ENCODE measurements around the gene HEPN1.

The HEPN1 gene

DNA sequence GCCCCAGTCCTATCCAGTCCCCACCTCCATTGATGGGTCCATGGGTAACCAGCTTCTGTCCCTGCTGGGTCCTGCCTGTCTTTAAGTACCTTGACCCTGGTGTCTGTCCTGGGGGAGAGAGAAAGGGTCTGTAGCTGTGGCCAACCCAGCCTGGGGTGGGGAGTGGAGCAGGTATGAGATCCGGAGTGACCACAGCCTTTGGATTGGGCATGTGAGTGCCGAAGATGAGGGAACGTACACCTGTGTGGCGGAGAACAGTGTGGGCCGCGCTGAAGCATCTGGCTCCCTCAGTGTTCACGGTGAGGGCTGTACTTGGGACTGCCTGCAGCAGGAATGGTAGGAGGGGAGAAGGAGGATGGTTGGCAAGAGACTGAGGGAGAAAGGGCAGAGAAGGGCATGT lies 48.6 kb upstream of the HEPN1 start:
- Histone ChIP-seq H3K4me2 (ENCODE audit: low read length) (no peak overlapping the region), H3K27ac (ENCODE audit: low read depth, low read length) (no peak overlapping the region), H3K4me3 (ENCODE audit: low read length) (no peak overlapping the region), H3F3A (ENCODE audit: control insufficient read depth, insufficient read depth) (no peaks in the 10 kb centered on the region), H4K20me1 (ENCODE audit: control insufficient read depth, insufficient read depth, low read depth, low read length) (no peaks in the 10 kb centered on the region), H3K9me3 (ENCODE audit: control insufficient read depth, insufficient read depth, low read length) (no peaks in the 10 kb centered on the region), H3K36me3 (ENCODE audit: control insufficient read depth, low read length) (no peaks in the 10 kb centered on the region), H3K9me2 (replicated peaks; ENCODE audit: control insufficient read depth, low read length) (no peaks in the 10 kb centered on the region), H3K4me1 (ENCODE audit: control insufficient read depth, low read length) (no peaks in the 10 kb centered on the region), H3K79me2 (ENCODE audit: control insufficient read depth, low read length) (no peaks in the 10 kb centered on the region), H3K27me3 (ENCODE audit: control insufficient read depth, low read length) (peaks cover 33% of the 10 kb centered on the region)
- TF ChIP-seq EZH2phosphoT487 (IDR thresholded peaks at IDR 0.05; ENCODE audit: borderline replicate concordance, low read length), result no peak
- TF ChIP-seq, protein P1, sequence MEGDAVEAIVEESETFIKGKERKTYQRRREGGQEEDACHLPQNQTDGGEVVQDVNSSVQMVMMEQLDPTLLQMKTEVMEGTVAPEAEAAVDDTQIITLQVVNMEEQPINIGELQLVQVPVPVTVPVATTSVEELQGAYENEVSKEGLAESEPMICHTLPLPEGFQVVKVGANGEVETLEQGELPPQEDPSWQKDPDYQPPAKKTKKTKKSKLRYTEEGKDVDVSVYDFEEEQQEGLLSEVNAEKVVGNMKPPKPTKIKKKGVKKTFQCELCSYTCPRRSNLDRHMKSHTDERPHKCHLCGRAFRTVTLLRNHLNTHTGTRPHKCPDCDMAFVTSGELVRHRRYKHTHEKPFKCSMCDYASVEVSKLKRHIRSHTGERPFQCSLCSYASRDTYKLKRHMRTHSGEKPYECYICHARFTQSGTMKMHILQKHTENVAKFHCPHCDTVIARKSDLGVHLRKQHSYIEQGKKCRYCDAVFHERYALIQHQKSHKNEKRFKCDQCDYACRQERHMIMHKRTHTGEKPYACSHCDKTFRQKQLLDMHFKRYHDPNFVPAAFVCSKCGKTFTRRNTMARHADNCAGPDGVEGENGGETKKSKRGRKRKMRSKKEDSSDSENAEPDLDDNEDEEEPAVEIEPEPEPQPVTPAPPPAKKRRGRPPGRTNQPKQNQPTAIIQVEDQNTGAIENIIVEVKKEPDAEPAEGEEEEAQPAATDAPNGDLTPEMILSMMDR (IDR thresholded peaks at IDR 0.05; ENCODE audit: low read depth, low read length, poor library complexity, severe bottlenecking), result no peak

DNA sequence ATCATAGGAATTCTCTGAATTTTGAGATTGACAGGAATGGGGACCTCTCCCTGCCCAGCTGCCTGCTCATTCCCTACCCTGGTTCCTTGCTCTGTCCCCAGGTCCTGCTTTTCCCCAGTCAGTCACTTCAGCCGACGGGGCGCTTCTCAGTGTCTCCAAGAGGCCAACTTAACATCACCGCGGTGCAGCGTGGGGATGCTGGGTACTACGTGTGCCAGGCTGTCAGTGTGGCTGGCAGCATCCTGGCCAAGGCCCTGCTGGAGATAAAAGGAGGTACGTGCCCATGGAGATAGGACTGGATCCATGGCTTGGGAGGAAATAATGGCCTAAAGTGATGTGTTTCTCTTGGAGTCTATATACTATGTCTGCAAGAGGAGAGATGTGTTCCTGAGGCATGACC lies 46.8 kb upstream of the HEPN1 start:
- H3K79me2 ChIP-seq (ENCODE audit: control insufficient read depth, low read length), result no peaks in the 10 kb centered on the region
- no peak overlapping the region for H3K4me2 ChIP-seq (ENCODE audit: low read length)
- no peak overlapping the region for H3K27ac ChIP-seq (ENCODE audit: low read depth, low read length)
- TF ChIP-seq, protein P1 (IDR thresholded peaks at IDR 0.05; ENCODE audit: low read depth, low read length, poor library complexity, severe bottlenecking), result no peak
- TF ChIP-seq EZH2phosphoT487 (IDR thresholded peaks at IDR 0.05; ENCODE audit: borderline replicate concordance, low read length), result no peak
- no peaks in the 10 kb centered on the region for H3K9me2 ChIP-seq (replicated peaks; ENCODE audit: control insufficient read depth, low read length)
- no peaks in the 10 kb centered on the region for H3F3A ChIP-seq (ENCODE audit: control insufficient read depth, insufficient read depth)
- H3K27me3 ChIP-seq (ENCODE audit: control insufficient read depth, low read length), result peaks cover 35% of the 10 kb centered on the region
- peaks cover 9% of the 10 kb centered on the region for H3K4me1 ChIP-seq (ENCODE audit: control insufficient read depth, low read length)
- no peaks in the 10 kb centered on the region for H4K20me1 ChIP-seq (ENCODE audit: control insufficient read depth, insufficient read depth, low read depth, low read length)
- no peak overlapping the region for H3K4me3 ChIP-seq (ENCODE audit: low read length)
- no peaks in the 10 kb centered on the region for H3K36me3 ChIP-seq (ENCODE audit: control insufficient read depth, low read length)
- no peaks in the 10 kb centered on the region for H3K9me3 ChIP-seq (ENCODE audit: control insufficient read depth, insufficient read depth, low read length)

DNA sequence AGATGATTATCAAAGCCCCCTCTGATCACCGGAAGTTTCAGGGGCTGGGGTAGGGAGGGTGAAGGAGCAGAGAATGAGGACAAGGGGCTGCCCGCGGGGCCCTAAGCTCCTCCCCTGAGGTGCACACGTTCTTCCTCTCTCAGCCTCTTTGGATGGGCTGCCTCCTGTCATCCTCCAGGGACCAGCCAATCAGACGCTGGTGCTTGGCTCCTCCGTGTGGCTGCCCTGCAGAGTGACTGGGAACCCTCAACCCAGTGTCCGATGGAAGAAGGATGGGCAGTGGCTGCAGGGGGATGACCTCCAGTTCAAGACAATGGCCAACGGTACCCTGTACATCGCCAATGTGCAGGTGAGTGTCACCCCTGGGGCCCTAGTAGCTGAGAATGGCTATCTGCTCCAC lies 46.3 kb upstream of the HEPN1 start:
- no peak overlapping the region for H3K4me3 ChIP-seq (ENCODE audit: low read length)
- peaks cover 32% of the 10 kb centered on the region for H3K27me3 ChIP-seq (ENCODE audit: control insufficient read depth, low read length)
- H3K9me3 ChIP-seq (ENCODE audit: control insufficient read depth, insufficient read depth, low read length), result no peaks in the 10 kb centered on the region
- no peaks in the 10 kb centered on the region for H4K20me1 ChIP-seq (ENCODE audit: control insufficient read depth, insufficient read depth, low read depth, low read length)
- H3K36me3 ChIP-seq (ENCODE audit: control insufficient read depth, low read length), result no peaks in the 10 kb centered on the region
- no peak overlapping the region for H3K4me2 ChIP-seq (ENCODE audit: low read length)
- no peaks in the 10 kb centered on the region for H3K9me2 ChIP-seq (replicated peaks; ENCODE audit: control insufficient read depth, low read length)
- no peak overlapping the region for H3K27ac ChIP-seq (ENCODE audit: low read depth, low read length)
- H3F3A ChIP-seq (ENCODE audit: control insufficient read depth, insufficient read depth), result no peaks in the 10 kb centered on the region
- peaks cover 9% of the 10 kb centered on the region for H3K4me1 ChIP-seq (ENCODE audit: control insufficient read depth, low read length)
- TF ChIP-seq, protein P1 (IDR thresholded peaks at IDR 0.05; ENCODE audit: low read depth, low read length, poor library complexity, severe bottlenecking), result no peak
- no peak for TF ChIP-seq EZH2phosphoT487 (IDR thresholded peaks at IDR 0.05; ENCODE audit: borderline replicate concordance, low read length)
- no peaks in the 10 kb centered on the region for H3K79me2 ChIP-seq (ENCODE audit: control insufficient read depth, low read length)

DNA sequence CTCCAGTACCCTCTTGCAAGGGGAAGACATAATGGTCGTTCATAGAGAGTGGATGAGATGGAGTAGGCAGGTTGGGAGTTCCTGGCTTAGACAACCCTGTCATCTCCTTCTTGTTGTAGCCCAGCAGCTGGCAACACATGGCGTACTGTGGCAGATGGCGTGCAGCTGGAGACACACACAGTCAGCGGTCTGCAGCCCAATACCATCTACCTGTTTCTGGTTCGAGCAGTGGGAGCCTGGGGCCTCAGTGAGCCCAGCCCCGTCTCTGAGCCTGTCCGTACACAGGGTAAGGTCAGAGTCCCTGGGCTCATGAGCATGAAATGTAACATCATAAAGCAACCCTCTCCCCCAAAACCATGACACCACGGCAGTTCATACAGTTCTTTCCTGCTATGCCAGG lies 45.1 kb upstream of the HEPN1 start:
- no peak for TF ChIP-seq EZH2phosphoT487 (IDR thresholded peaks at IDR 0.05; ENCODE audit: borderline replicate concordance, low read length)
- TF ChIP-seq, protein P1 (IDR thresholded peaks at IDR 0.05; ENCODE audit: low read depth, low read length, poor library complexity, severe bottlenecking), result no peak
- no peaks in the 10 kb centered on the region for H3K36me3 ChIP-seq (ENCODE audit: control insufficient read depth, low read length)
- H3F3A ChIP-seq (ENCODE audit: control insufficient read depth, insufficient read depth), result no peaks in the 10 kb centered on the region
- H3K4me2 ChIP-seq (ENCODE audit: low read length), result no peak overlapping the region
- H3K9me3 ChIP-seq (ENCODE audit: control insufficient read depth, insufficient read depth, low read length), result no peaks in the 10 kb centered on the region
- H3K27ac ChIP-seq (ENCODE audit: low read depth, low read length), result no peak overlapping the region
- H3K27me3 ChIP-seq (ENCODE audit: control insufficient read depth, low read length), result peaks cover 27% of the 10 kb centered on the region
- no peaks in the 10 kb centered on the region for H3K79me2 ChIP-seq (ENCODE audit: control insufficient read depth, low read length)
- H3K4me3 ChIP-seq (ENCODE audit: low read length), result no peak overlapping the region
- no peaks in the 10 kb centered on the region for H4K20me1 ChIP-seq (ENCODE audit: control insufficient read depth, insufficient read depth, low read depth, low read length)
- peaks cover 9% of the 10 kb centered on the region for H3K4me1 ChIP-seq (ENCODE audit: control insufficient read depth, low read length)
- H3K9me2 ChIP-seq (replicated peaks; ENCODE audit: control insufficient read depth, low read length), result no peaks in the 10 kb centered on the region

Data from DOHH2 (cell line).